Measurements from ENCODE around the gene ANG. TPM values are rescaled to one million over a fixed set of nuclear protein-coding genes. Genes with fewer than 3 reads are reported as not detected.

The ANG gene
- total RNA-seq, 1 experiment from 2014 or later, result 24.7 TPM

DNA sequence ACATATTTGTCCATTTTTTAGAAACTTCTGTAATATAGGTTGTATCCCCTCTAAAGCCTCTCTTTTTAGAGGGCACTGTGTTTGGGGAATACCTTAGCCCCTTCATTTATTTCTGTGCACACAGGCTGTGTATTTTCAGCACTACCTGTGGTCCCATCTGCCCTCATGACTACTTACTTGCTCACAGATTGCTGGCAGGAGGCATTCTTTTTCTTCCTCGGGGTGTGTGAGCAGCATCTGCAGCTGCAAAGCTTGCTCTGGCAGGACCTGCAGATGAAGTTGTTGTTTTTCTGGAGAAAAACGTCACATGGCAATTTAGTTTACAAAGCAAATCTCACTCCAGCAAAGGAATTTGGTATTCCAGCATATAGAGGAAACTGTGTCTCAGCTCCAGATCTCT is 24.3 kb downstream of the ANG start:
- DNase-seq, result no peak
- H3K4me3 Mint-ChIP-seq (ENCODE audit: unreplicated experiment), result no peak overlapping the region
- peaks cover under 1% of the 10 kb centered on the region for H3K36me3 Mint-ChIP-seq (ENCODE audit: insufficient read depth, unreplicated experiment)
- no peak overlapping the region for H3K4me3 ChIP-seq (ENCODE audit: low read depth, low read length)
- H3K4me1 ChIP-seq, result 0 out of 2 replicates have a peak, but pooled peaks cover 4% of the 10 kb centered on the region
- no peak overlapping the region for H3K27ac Mint-ChIP-seq (ENCODE audit: unreplicated experiment)
- no peaks in the 10 kb centered on the region for H3K27me3 Mint-ChIP-seq (ENCODE audit: insufficient read depth, unreplicated experiment)
- no peaks in the 10 kb centered on the region for H3K9me3 ChIP-seq
- intact Hi-C loops (cut with micrococcal nuclease; ENCODE audit: unreplicated experiment), result no loop called here
- no peaks in the 10 kb centered on the region for H3K36me3 ChIP-seq (ENCODE audit: control insufficient read depth, insufficient read depth, low read length)
- no peaks in the 10 kb centered on the region for H3K27me3 ChIP-seq (replicated peaks; ENCODE audit: control insufficient read depth, insufficient read depth, low read length)
- CTCF ChIA-PET, result no interaction called here
- H3K9me3 Mint-ChIP-seq (ENCODE audit: unreplicated experiment), result peaks cover 21% of the 10 kb centered on the region
- H3K4me1 Mint-ChIP-seq (ENCODE audit: low read depth, unreplicated experiment), result peaks cover 4% of the 10 kb centered on the region
- POLR2A ChIA-PET, result no interaction called here
- no TSS peak for BruUV-seq (replicated peaks)
- TF ChIP-seq, protein P1, sequence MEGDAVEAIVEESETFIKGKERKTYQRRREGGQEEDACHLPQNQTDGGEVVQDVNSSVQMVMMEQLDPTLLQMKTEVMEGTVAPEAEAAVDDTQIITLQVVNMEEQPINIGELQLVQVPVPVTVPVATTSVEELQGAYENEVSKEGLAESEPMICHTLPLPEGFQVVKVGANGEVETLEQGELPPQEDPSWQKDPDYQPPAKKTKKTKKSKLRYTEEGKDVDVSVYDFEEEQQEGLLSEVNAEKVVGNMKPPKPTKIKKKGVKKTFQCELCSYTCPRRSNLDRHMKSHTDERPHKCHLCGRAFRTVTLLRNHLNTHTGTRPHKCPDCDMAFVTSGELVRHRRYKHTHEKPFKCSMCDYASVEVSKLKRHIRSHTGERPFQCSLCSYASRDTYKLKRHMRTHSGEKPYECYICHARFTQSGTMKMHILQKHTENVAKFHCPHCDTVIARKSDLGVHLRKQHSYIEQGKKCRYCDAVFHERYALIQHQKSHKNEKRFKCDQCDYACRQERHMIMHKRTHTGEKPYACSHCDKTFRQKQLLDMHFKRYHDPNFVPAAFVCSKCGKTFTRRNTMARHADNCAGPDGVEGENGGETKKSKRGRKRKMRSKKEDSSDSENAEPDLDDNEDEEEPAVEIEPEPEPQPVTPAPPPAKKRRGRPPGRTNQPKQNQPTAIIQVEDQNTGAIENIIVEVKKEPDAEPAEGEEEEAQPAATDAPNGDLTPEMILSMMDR (IDR thresholded peaks at IDR 0.05; ENCODE audit: insufficient read depth in 1 of 2, low read depth in 1 of 2, low read length in 1 of 2, severe bottlenecking in 1 of 2, unreplicated experiment in 1 of 2), result no peak

DNA sequence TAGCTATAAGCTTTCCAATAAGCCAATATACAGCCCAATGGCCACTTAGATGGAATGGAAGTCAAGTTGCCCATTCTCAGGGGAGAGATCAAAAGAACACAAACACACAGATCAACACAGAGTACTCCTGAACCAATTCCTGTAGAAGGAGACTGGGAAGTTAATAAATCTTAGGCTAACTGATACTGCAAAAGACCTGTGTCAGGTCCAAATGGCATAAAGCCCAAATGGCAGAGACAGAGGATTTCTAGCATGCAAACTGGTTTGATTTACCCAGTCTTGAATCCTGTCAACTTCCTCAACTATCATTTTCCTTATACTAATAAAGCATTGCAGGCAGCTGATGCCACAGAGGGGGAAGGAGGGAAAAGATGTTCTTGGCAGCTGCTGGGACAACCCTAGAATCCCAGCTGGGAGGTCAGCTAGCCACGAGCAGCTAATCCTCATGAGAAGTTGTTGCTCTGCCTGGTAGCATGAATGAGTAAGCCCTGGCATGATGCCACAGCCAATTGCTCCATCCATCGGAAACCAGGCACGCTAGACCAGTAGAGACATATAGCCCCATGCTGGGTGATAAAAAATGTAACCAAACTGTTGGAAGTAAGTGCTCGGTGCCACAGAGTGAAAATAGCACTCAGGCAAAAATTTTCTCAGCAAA is 26.2 kb downstream of the ANG start:
- CTCF ChIA-PET, result no interaction called here
- POLR2A ChIA-PET, result no interaction called here

DNA sequence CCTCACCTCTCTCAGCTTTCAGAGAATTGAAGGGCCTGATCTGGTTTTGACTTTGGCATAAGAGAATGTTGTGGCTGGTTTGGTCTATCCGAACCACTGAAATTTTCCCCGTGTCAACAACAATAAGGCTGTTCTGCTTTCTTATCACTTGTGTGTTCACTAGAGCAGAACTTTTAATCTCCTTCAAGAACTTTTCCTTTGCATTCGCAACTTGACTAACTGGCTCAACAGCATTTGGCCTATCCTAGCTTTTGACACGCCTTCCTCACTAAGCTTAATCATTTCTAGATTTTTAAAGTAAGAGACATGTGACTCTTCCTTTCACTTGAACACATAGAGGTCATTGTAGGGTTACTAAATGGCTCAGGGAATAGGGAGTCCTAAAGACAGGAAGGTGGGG is 31.2 kb downstream of the ANG start:
- TF ChIP-seq, protein P1 (IDR thresholded peaks at IDR 0.05; ENCODE audit: insufficient read depth in 1 of 2, low read depth in 1 of 2, low read length in 1 of 2, severe bottlenecking in 1 of 2, unreplicated experiment in 1 of 2), result no peak
- peaks cover 22% of the 10 kb centered on the region for H3K4me1 Mint-ChIP-seq (ENCODE audit: low read depth, unreplicated experiment)
- no peaks in the 10 kb centered on the region for H3K27me3 ChIP-seq (replicated peaks; ENCODE audit: control insufficient read depth, insufficient read depth, low read length)
- DNase-seq, result peak; percentile 77 to 82
- peaks cover 23% of the 10 kb centered on the region for H3K4me1 ChIP-seq
- no TSS peak for BruUV-seq (replicated peaks)
- H3K9me3 Mint-ChIP-seq (ENCODE audit: unreplicated experiment), result peaks cover 27% of the 10 kb centered on the region
- H3K4me3 Mint-ChIP-seq (ENCODE audit: unreplicated experiment), result peak overlapping the region; percentile 72
- H3K4me3 ChIP-seq (ENCODE audit: low read depth, low read length), result no peak overlapping the region
- no peaks in the 10 kb centered on the region for H3K9me3 ChIP-seq
- H3K36me3 Mint-ChIP-seq (ENCODE audit: insufficient read depth, unreplicated experiment), result peaks cover 10% of the 10 kb centered on the region
- intact Hi-C loops (cut with micrococcal nuclease; ENCODE audit: unreplicated experiment), result loop anchor here (2.0 kb wide), 1 partner anchor 13 kb away; no protein-coding TSS in a partner anchor
- H3K27me3 Mint-ChIP-seq (ENCODE audit: insufficient read depth, unreplicated experiment), result no peaks in the 10 kb centered on the region
- H3K36me3 ChIP-seq (ENCODE audit: control insufficient read depth, insufficient read depth, low read length), result no peaks in the 10 kb centered on the region
- POLR2A ChIA-PET, result interaction anchor here (0.6 to 1.0 kb wide), 3 partner anchors 97 to 664 kb away, joined by 3 to 4 read pairs (median 3); partner anchors contain the start of gene PIP4P1
- CTCF ChIA-PET, result interaction anchor here (0.6 to 1.2 kb wide), 6 partner anchors 117 to 295 kb away, joined by 3 to 7 read pairs (median 3); no protein-coding TSS in a partner anchor
- H3K27ac Mint-ChIP-seq (ENCODE audit: unreplicated experiment), result peak overlapping the region; percentile 92

More for the DNA sequence above, 26.2 kb downstream of the ANG start:
- intact Hi-C loops (cut with micrococcal nuclease; ENCODE audit: unreplicated experiment), result no loop called here
- no peak overlapping the region for H3K4me3 Mint-ChIP-seq (ENCODE audit: unreplicated experiment)
- no peak for DNase-seq
- peaks cover 11% of the 10 kb centered on the region for H3K4me1 Mint-ChIP-seq (ENCODE audit: low read depth, unreplicated experiment)
- Histone ChIP-seq H3K9me3 (no peaks in the 10 kb centered on the region), H3K4me3 (ENCODE audit: low read depth, low read length) (no peak overlapping the region), H3K4me1 (peaks cover 13% of the 10 kb centered on the region), H3K36me3 (ENCODE audit: control insufficient read depth, insufficient read depth, low read length) (no peaks in the 10 kb centered on the region), H3K27me3 (replicated peaks; ENCODE audit: control insufficient read depth, insufficient read depth, low read length) (no peaks in the 10 kb centered on the region)
- TF ChIP-seq, protein P1 (IDR thresholded peaks at IDR 0.05; ENCODE audit: insufficient read depth in 1 of 2, low read depth in 1 of 2, low read length in 1 of 2, severe bottlenecking in 1 of 2, unreplicated experiment in 1 of 2), result no peak
- H3K27me3 Mint-ChIP-seq (ENCODE audit: insufficient read depth, unreplicated experiment), result no peaks in the 10 kb centered on the region
- H3K9me3 Mint-ChIP-seq (ENCODE audit: unreplicated experiment), result peaks cover 27% of the 10 kb centered on the region
- no TSS peak for BruUV-seq (replicated peaks)
- H3K36me3 Mint-ChIP-seq (ENCODE audit: insufficient read depth, unreplicated experiment), result peaks cover 6% of the 10 kb centered on the region
- H3K27ac Mint-ChIP-seq (ENCODE audit: unreplicated experiment), result no peak overlapping the region
